ENCODE data around the gene INO80.

DNA sequence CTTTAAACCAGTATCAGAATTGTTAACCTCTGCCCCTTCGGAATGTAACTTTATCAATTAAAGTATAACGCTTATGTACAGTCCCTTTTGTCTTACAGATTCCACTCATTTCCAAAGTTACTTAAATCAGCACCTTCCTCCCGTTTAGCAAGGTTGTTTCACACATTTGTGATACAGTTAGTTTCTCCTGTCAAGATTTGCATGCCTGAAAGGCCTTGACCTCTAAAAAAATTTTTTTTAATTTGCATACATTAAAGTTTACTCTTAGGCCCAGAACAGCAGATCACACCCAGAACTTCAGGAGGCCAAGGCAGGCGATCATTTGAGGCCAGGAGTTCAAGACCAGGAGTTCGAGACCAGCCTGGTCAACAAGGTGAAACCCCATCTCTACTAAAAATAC, 9.1 kb downstream of the INO80 start:
- TF ChIP-seq, protein P1, sequence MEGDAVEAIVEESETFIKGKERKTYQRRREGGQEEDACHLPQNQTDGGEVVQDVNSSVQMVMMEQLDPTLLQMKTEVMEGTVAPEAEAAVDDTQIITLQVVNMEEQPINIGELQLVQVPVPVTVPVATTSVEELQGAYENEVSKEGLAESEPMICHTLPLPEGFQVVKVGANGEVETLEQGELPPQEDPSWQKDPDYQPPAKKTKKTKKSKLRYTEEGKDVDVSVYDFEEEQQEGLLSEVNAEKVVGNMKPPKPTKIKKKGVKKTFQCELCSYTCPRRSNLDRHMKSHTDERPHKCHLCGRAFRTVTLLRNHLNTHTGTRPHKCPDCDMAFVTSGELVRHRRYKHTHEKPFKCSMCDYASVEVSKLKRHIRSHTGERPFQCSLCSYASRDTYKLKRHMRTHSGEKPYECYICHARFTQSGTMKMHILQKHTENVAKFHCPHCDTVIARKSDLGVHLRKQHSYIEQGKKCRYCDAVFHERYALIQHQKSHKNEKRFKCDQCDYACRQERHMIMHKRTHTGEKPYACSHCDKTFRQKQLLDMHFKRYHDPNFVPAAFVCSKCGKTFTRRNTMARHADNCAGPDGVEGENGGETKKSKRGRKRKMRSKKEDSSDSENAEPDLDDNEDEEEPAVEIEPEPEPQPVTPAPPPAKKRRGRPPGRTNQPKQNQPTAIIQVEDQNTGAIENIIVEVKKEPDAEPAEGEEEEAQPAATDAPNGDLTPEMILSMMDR (IDR thresholded peaks at IDR 0.05): no peak
- no peak for TF ChIP-seq POLR2A (IDR thresholded peaks at IDR 0.05)
